K562 (cell line): ENCODE data around the gene FES. TPM values are rescaled to one million over a fixed set of nuclear protein-coding genes. Genes with fewer than 3 reads are reported as not detected.

Source experiments
- ATF2 ChIP-seq: sonication (generic); formaldehyde crosslinking; IDR thresholded peaks from 2 replicates; pipeline ENCODE4 v1.8.1; 2022; ENCODE audit warnings: missing genetic modification reagents
- CHD7 ChIP-seq: fragments of 200-600 bp; sonication (generic); IDR thresholded peaks from one replicate; pipeline ENCODE4 v1.6.1; 2012; ENCODE audit warnings: mild to moderate bottlenecking, low read depth, low read length, inconsistent platforms
- CLOCK ChIP-seq: fragments of 250-450 bp; sonication (Bioruptor Pico); IDR thresholded peaks from 2 replicates; pipeline ENCODE4 v1.4.0; 2020; ENCODE audit warnings: mild to moderate bottlenecking, moderate library complexity, borderline replicate concordance
- PML ChIP-seq: IDR thresholded peaks from 2 replicates; pipeline ENCODE4 v1.6.1; 2012; ENCODE audit warnings: low read length, inconsistent platforms
- polyA plus RNA-seq, 8 experiments: library from polyadenylated mRNA; depleted of rRNA in 4 of 8; stranded (reverse) in 5 of 8; unstranded in 3 of 8; fragments of >200 nt; fragmentation: Nextera tagmentation in 2 of 8; fragmentation: Illumina TruSeq in 1 of 8; extraction: Ambion mirVana in 2 of 8; extraction: Trizol in 1 of 8; gene quantifications; 2 replicates each; pipeline versions ENCODE4 v1.2.1 to v1.2.3, GENCODE V29; 2011 to 2014; ENCODE audit warnings: inconsistent platforms in 1 of 8, missing spikeins in 1 of 8
- total RNA-seq, 7 experiments: library from RNA; depleted of rRNA in 6 of 7; stranded (reverse); fragments of >200 nt in 6 of 7; fragmentation: Illumina TruSeq in 2 of 7; extraction: Trizol in 2 of 7; gene quantifications; 2 replicates each; pipeline versions ENCODE4 v1.2.1 to v1.2.3, GENCODE V29; 2011 to 2021; ENCODE audit warnings: low replicate concordance in 1 of 7

Gene FES
- total and polyA plus RNA-seq, 9 of the 15 experiments (the other 6 are each of a cell fraction or from before 2014, with no cell fraction given): 0.38 to 2.6 (median 0.82) TPM

GRCh38 chr15:90918835-90919234 lies 34.5 kb downstream of the FES start (continued):
- TF ChIP-seq CHD7: no peak
- TF ChIP-seq PML: no peak
- no peak for TF ChIP-seq ATF2 (CRISPR knock-in tag)
- TF ChIP-seq CLOCK (CRISPR knock-in tag): no peak
